ENCODE measurements around the gene MEIOSIN.

- TF ChIP-seq EZH2 (IDR thresholded peaks at IDR 0.05; ENCODE audit: borderline replicate concordance, low read depth, low read length, poor library complexity, severe bottlenecking) = no peak
- no peak for TF ChIP-seq CTCF (conservative IDR thresholded peaks at IDR 0.05; ENCODE audit: low read depth, low read length)
Measured at GRCh38 chr19:45691516-45692186, 41.6 kb upstream of the MEIOSIN start, which contains the start of gene SNRPD2.

Measured in A673 (cell line).